Upper lobe of left lung (tissue), 4 donors: ENCODE measurements around the gene CDK6.

Experiments
- CTCF ChIP-seq, 6 experiments: fragments of 450-650 bp in 4 of 6; fragments of 200-600 bp in 2 of 6; sonication (generic) in 2 of 6; IDR thresholded peaks; one replicate each; pipeline ENCODE4 v1.5.1; 2016 to 2019; ENCODE audit warnings: antibody characterized with exemption in 6 of 6
- POLR2A ChIP-seq, 4 donors: fragments of 450-650 bp; IDR thresholded peaks; one replicate each; pipeline ENCODE4 v1.5.1; 2016 to 2017; ENCODE audit warnings: antibody characterized with exemption in 4 of 4, mild to moderate bottlenecking in 2 of 4
- POLR2AphosphoS5 ChIP-seq, 2 donors: sonication (generic); formaldehyde crosslinking; IDR thresholded peaks; one replicate each; pipeline ENCODE4 v1.5.1; 2017; ENCODE audit warnings: antibody characterized with exemption in 2 of 2

- TF ChIP-seq CTCF (IDR thresholded peaks at IDR 0.05) = no peak
- TF ChIP-seq POLR2AphosphoS5 (IDR thresholded peaks at IDR 0.05) = no peak
- TF ChIP-seq POLR2A (IDR thresholded peaks at IDR 0.05) = no peak
Measured at GRCh38 chr7:92678291-92678920, 158.0 kb downstream of the CDK6 start.
